Immature natural killer cell (primary cell): Measurements from ENCODE around the gene SELL. TPM values are rescaled to one million over a fixed set of nuclear protein-coding genes. Genes with fewer than 3 reads are reported as not detected.
"Not testable (repeated sequence)": the region's sequence is repeated elsewhere in the genome, so short reads cannot be mapped to it uniquely, and the experiment has no call there.

Experiments used
- DNase-seq, 3 donors: peaks; one replicate each; pipeline ENCODE4 v3.0.0; 2022; ENCODE audit warnings: mixed read lengths in 1 of 3
- H3K27ac Mint-ChIP-seq, 6 donors: one replicate each; pipeline ENCODE4 v1.8.0; 2020; ENCODE audit warnings: mixed read lengths in 6 of 6, mild to moderate bottlenecking in 5 of 6, inconsistent platforms in 4 of 6, moderate library complexity in 3 of 6
- H3K27me3 Mint-ChIP-seq, 3 donors: one replicate each; pipeline ENCODE4 v1.8.0; 2020 to 2021; ENCODE audit warnings: low read depth in 3 of 3, mild to moderate bottlenecking in 3 of 3, mixed read lengths in 3 of 3, moderate library complexity in 3 of 3, inconsistent platforms in 1 of 3
- H3K36me3 Mint-ChIP-seq, 3 donors: one replicate each; pipeline ENCODE4 v1.8.0; 2020; ENCODE audit warnings: mixed read lengths in 3 of 3, inconsistent platforms in 2 of 3, mild to moderate bottlenecking in 2 of 3
- H3K4me1 Mint-ChIP-seq, 2 donors: one replicate each; pipeline ENCODE4 v1.8.0; 2020; ENCODE audit warnings: inconsistent platforms in 2 of 2, mild to moderate bottlenecking in 2 of 2, mixed read lengths in 2 of 2, moderate library complexity in 1 of 2
- H3K4me3 Mint-ChIP-seq, 5 donors: one replicate each; pipeline ENCODE4 v1.8.0; 2020; ENCODE audit warnings: mild to moderate bottlenecking in 5 of 5, mixed read lengths in 5 of 5, inconsistent platforms in 3 of 5, moderate library complexity in 3 of 5
- H3K9me3 Mint-ChIP-seq, 6 donors: one replicate each; pipeline ENCODE4 v1.8.0; 2020; ENCODE audit warnings: mild to moderate bottlenecking in 6 of 6, mixed read lengths in 6 of 6, inconsistent platforms in 4 of 6, moderate library complexity in 3 of 6
- polyA plus RNA-seq, 3 donors: library from polyadenylated mRNA; unstranded; fragments of 300-500 nt; fragmentation: Illumina TruSeq; gene quantifications; one replicate each; pipeline ENCODE4 v1.2.3, GENCODE V29; 2021

The SELL gene
- polyA plus RNA-seq, 3 donors from 2014 or later: 1,217 to 1,884 (median 1,329) TPM

DNA sequence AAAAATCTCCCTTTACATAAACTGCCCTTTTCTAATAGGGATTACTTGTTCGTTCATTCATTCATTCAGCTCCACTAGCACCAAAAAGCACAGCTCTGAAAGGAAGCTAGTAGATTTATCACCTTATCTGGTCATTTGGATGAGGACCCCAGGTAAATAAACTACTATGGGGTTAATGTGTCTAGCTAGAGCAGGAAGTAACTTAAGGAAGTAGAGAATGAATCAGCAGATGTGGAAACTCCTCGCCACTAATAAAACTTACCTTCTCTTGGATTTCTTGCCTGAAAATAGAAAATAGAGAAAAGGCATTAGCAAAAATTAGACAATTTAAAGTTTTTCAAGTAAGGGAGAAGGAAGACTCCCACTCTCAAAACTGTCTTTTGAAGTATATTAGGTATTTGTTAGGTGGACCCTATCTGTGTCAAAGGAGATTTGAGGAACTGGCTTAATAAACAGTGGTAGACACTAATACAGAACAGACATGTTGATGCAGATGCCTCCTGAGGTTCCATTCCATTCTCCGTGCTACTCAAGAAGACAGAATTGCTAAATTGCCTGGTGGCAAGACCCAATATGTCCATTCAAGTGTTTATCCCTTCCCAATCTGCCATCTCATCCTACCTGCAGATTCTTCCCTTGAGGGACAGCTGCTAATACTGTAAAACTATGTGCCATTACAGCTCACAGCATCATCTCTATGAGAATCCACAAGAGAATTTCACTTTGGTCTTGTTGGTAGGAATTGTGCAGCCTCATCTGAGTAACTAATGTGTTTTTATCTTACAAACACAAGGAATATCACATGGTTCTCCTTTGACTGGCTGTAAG lies 14.9 kb downstream of the SELL start:
- Mint-ChIP-seq H3K36me3 (peaks cover 7 to 48% (median 11%) of the 10 kb centered on the region in 3 donors), H3K4me3 (peak overlapping the region; percentile 28 to 65 (median 57)), H3K4me1 (peaks cover 14 to 86% of the 10 kb centered on the region in 2 donors), H3K27me3 (peaks cover under 1 to 4% (median 2%) of the 10 kb centered on the region in 3 donors), H3K9me3 (no peaks in the 10 kb centered on the region), H3K27ac (peak overlapping the region; percentile 53 to 88 (median 70))
- DNase-seq: no peak

DNA sequence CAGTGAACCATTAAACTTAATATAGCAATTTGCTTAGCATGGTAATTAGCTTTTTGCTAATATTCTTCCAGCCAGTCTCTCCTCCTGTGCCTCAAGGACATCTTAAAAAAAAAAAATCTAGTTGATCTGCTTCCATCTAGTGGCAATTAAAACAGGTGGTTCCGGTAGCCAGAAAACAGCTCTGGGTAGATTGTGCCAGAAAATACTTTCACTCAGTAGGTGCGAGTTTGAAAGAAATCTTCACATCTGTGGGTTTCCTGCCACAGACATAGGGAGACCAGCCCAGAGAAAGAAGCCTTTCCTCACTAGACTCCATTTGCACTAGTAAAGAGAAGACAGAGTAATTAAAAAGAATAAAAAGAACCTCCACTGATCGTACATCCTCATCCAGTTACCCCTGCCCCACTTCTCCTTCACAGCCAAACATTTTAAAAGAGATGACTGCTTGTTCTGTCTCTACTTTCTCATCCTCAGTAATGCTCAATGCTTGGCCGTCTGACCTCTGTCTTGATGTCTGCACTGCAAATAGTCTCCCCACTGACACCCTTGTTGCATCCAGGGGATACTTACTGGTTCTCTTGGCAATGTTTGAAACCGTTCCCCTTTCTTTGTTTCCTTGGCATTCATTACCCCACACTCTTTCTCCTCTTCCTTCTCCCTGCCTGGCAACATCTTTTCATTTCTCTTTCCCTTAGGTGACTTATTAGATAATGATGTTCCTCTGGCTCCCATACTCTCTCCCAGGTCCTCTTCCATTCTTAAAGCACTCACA lies 16.9 kb downstream of the SELL start:
- peaks cover 2 to 5% (median 4%) of the 10 kb centered on the region in 3 donors for H3K27me3 Mint-ChIP-seq
- H3K4me3 Mint-ChIP-seq: peak overlapping the region; percentile 61 to 76 (median 73)
- H3K27ac Mint-ChIP-seq: peak overlapping the region; percentile 69 to 94 (median 91)
- H3K36me3 Mint-ChIP-seq: peaks cover 4 to 48% (median 14%) of the 10 kb centered on the region in 3 donors
- DNase-seq: peak; percentile 76 to 84 (median 82)
- H3K4me1 Mint-ChIP-seq: peaks cover 0 to 87% of the 10 kb centered on the region in 2 donors
- H3K9me3 Mint-ChIP-seq: no peaks in the 10 kb centered on the region

DNA sequence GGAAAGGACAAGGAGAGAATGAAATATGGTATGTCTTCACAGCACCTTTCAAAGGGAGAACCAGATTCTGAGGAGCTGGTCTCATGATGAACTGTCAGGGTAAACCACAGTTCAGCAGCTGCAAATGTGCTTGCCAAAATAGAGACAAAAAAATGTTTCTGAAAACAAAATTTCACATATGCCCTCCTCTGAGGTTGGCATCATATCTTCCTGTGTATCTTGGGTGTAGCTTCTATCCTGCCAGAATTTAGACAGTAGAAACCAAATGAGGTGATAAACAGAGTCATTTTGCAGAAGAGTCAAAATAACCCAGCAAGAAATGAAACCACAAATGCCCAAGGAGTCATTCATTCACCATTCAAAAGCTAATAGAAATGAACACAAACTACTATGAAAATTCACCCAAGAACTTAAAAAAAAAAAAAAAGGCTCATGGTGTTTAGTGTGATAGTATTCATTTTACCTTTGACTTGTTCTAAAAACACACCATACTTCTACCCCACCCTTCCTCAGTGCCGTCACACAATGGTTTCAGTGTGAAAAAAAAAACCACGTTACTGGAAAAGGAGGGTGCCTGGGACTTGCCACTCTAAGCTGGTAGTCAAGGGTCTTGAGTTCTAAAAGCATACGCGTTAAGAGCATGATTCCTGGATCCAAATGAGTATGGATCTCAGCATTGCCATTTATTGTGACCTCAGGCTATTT lies 18.5 kb downstream of the SELL start:
- peak overlapping the region; percentile 61 to 78 (median 74) for H3K4me3 Mint-ChIP-seq
- peak; percentile 72 to 80 (median 78) for DNase-seq
- peak overlapping the region; percentile 69 to 94 (median 91) for H3K27ac Mint-ChIP-seq
- peaks cover 0 to 35% (median 10%) of the 10 kb centered on the region in 3 donors for H3K36me3 Mint-ChIP-seq
- peaks cover 2 to 5% (median 4%) of the 10 kb centered on the region in 3 donors for H3K27me3 Mint-ChIP-seq
- peaks cover 0 to 78% of the 10 kb centered on the region in 2 donors for H3K4me1 Mint-ChIP-seq
- no peaks in the 10 kb centered on the region for H3K9me3 Mint-ChIP-seq

DNA sequence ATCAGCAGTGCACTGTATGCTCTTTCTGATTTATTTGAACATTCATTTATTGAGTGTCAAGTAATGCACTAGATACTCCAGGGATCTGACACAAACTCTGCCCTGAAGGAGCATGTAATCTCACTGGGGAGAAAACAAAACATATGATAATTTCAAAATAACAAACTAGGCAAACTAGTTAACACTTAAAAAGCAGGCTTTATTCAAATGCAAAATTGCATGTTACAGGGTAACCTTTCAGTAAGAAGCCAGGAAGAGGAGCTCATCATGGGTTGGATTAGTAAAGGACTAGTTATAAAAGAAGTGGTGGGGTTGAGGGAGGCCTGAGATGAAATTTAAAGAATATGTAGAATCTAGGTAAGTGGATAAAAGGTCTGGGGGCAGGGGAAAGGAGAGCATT lies 20.9 kb downstream of the SELL start:
- no peak for DNase-seq
- Mint-ChIP-seq H3K9me3 (no peaks in the 10 kb centered on the region), H3K4me3 (peak overlapping the region; percentile 8 to 66 (median 60)), H3K4me1 (peaks cover 0 to 63% of the 10 kb centered on the region in 2 donors), H3K36me3 (peaks cover 0 to 25% (median 10%) of the 10 kb centered on the region in 3 donors), H3K27me3 (peaks cover 2 to 5% (median 4%) of the 10 kb centered on the region in 3 donors), H3K27ac (peak overlapping the region; percentile 69 to 94 (median 89))

DNA sequence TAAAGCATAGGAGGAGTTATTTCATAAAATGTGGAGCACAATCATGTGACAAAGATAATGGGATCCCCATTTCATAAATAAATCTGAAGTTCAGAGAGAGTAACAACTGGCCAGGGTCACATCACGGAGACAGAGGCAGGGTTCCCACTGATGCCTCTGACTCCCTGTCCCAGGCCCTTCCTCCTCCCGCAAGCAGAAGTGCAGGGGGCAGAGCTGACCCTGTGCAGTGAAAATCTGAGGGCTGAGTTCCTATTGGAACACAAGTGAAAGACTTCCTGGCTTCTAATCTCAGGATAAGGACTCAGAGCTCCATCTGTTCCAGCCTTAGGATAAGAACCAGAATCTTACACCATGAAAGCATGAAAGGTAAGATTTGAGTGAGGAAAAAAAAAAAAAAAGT lies 22.0 kb downstream of the SELL start:
- H3K27me3 Mint-ChIP-seq: peaks cover 2 to 5% (median 4%) of the 10 kb centered on the region in 3 donors
- H3K4me1 Mint-ChIP-seq: peaks cover 0 to 52% of the 10 kb centered on the region in 2 donors
- peak overlapping the region in 1 of 5 donors; percentile 11 for H3K4me3 Mint-ChIP-seq
- no peak for DNase-seq
- peak overlapping the region in 5 of 6 donors; percentile 41 to 82 (median 68) for H3K27ac Mint-ChIP-seq
- H3K9me3 Mint-ChIP-seq: no peaks in the 10 kb centered on the region
- peaks cover 0 to 17% (median 5%) of the 10 kb centered on the region in 3 donors for H3K36me3 Mint-ChIP-seq

DNA sequence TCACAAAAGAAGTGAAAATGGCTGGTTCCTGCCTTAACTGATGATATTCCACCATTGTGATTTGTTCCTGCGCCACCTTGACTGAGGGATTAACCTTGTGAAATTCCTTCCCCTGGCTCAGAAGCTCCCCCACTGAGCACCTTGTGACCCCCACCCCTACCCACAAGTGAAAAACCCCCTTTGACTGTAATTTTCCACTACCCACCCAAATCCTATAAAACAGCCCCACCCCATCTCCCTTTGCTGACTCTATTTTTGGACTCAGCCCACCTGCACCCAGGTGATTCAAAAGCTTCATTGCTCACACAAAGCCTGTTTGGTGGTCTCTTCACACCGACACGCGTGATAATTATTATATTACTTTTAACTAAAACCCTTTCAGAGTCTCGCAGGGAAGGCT lies 23.0 kb downstream of the SELL start:
- peaks cover 0 to 15% (median 5%) of the 10 kb centered on the region in 3 donors for H3K36me3 Mint-ChIP-seq
- H3K4me1 Mint-ChIP-seq: peaks cover 0 to 42% of the 10 kb centered on the region in 2 donors
- not testable (repeated sequence) for DNase-seq, H3K9me3 Mint-ChIP-seq, H3K4me3 Mint-ChIP-seq, H3K27me3 Mint-ChIP-seq
- H3K27ac Mint-ChIP-seq: peak overlapping the region in 3 of 6 donors; percentile 62 to 84 (median 75)

DNA sequence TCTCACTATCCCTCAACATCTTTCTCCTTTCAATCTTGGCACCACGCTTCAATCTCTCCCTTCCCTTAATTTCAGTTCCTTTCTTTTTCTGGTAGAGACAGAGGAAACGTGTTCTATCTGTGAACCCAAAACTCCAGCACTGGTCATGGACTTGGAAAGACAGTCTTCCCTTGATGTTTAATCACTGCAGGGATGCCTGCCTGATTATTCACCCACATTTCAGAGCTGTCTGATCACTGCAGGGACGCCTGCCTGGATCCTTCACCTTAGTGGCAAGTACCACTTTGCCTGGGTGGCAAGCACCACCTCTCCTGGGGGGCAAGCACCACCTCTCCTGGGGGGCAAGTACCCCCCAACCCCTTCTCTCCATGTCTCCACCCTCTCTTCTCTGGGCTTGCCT lies 27.8 kb downstream of the SELL start:
- no peaks in the 10 kb centered on the region for H3K36me3 Mint-ChIP-seq
- H3K9me3 Mint-ChIP-seq: no peaks in the 10 kb centered on the region
- peaks cover 0 to 2% (median 0%) of the 10 kb centered on the region in 3 donors for H3K27me3 Mint-ChIP-seq
- peaks cover 27 to 38% of the 10 kb centered on the region in 2 donors for H3K4me1 Mint-ChIP-seq
- peak overlapping the region in 1 of 6 donors; percentile 8 for H3K27ac Mint-ChIP-seq
- H3K4me3 Mint-ChIP-seq: no peak overlapping the region
- DNase-seq: no peak

DNA sequence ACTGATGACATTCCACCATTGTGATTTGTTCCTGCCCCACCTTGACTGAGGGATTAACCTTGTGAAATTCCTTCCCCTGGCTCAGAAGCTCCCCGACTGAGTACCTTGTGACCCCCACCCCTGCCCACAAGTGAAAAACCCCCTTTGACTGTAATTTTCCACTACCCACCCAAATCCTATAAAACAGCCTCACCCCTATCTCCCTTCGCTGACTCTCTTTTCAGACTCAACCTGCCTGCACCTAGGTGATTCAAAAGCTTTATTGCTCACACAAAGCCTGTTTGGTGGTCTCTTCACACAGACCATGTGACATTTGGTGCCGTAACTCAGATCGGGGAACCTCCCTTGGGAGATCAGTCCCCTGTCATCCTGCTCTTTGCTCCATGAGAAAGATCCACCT lies 28.3 kb downstream of the SELL start:
- H3K27me3 Mint-ChIP-seq, H3K36me3 Mint-ChIP-seq, H3K4me3 Mint-ChIP-seq, H3K9me3 Mint-ChIP-seq, DNase-seq: not testable (repeated sequence)
- Mint-ChIP-seq H3K27ac (peak overlapping the region in 1 of 6 donors; percentile 8), H3K4me1 (peaks cover 26 to 38% of the 10 kb centered on the region in 2 donors)

DNA sequence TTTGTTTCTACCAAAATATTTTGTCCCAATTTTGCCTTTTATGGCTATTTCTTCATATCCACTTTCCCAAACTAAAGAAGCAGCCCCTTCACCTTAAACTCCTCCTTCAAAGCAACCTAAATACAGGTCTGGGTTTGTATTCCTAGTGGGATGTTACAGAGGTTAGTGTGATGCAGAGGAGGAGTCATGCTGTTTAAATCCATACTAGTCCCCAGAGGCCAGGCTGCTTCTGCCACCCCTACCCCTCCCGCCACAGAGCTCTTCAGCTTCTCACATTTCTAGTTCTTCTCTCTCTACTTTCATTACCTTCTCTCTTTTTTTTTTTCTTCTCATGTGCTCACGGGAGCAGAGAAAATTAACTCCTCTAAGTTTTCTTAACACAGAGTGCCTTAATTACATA lies 29.3 kb downstream of the SELL start:
- H3K9me3 Mint-ChIP-seq: no peaks in the 10 kb centered on the region
- DNase-seq: no peak
- peaks cover 0 to 2% (median 0%) of the 10 kb centered on the region in 3 donors for H3K27me3 Mint-ChIP-seq
- H3K4me1 Mint-ChIP-seq: peaks cover 26 to 38% of the 10 kb centered on the region in 2 donors
- H3K27ac Mint-ChIP-seq: peak overlapping the region in 2 of 6 donors; percentile 24 to 47
- H3K4me3 Mint-ChIP-seq: peak overlapping the region in 1 of 5 donors; percentile 31
- no peaks in the 10 kb centered on the region for H3K36me3 Mint-ChIP-seq

DNA sequence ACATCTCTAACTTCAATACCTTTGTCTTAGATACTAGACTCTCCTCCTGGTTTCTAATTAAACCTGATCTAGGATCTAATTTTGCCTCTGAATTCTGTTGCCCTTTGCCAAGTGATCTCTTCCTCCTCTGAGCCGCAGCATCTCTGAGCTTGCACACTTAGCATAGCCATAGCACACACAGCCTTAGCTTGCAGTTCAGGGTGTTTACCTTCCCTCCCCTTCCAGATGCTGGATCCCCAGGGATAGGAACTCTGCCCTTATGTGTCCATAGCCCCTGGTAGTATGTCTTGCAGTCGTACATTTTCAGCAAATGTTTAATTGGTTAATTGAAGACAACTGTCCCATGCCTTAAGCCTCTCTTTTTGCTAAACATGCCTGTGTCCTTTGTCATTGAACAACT lies 30.3 kb downstream of the SELL start:
- H3K4me3 Mint-ChIP-seq: peak overlapping the region; percentile 28 to 72 (median 58)
- no peak for DNase-seq
- H3K36me3 Mint-ChIP-seq: no peaks in the 10 kb centered on the region
- peaks cover 0 to 2% (median 0%) of the 10 kb centered on the region in 3 donors for H3K27me3 Mint-ChIP-seq
- H3K4me1 Mint-ChIP-seq: peaks cover 35 to 48% of the 10 kb centered on the region in 2 donors
- H3K9me3 Mint-ChIP-seq: no peaks in the 10 kb centered on the region
- peak overlapping the region; percentile 30 to 77 (median 54) for H3K27ac Mint-ChIP-seq

DNA sequence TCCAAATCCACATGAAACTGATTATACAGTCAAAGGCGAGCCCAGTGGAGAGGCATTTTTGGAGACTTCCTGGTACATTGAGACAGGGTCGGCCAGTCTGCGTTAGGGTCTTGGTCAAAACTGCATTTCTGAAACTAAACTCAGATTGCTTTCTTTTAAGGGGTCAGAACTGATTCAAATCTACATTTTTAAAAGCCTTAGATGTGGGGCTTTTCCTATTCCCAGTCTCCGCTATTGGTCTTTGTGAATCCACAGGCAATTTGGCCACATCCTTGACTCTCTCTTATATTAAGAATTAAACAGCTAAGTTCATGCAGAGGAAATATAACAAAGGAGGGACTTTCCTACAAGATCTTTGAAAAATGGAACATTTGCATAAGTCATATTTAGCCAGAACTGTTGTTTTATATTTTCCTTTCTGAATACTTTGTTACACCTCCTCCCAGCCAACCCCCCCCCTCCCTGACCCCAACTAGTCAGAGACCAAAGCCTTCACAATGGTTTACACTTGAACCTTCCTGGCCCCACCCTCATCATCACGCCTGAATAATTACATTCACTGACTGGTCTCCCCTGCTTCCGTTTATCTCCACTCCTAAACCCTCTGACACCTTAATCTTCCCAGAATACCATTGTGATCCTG lies 30.9 kb downstream of the SELL start:
- Mint-ChIP-seq H3K4me1 (peaks cover 42 to 54% of the 10 kb centered on the region in 2 donors), H3K36me3 (no peaks in the 10 kb centered on the region), H3K4me3 (peak overlapping the region; percentile 28 to 72 (median 58)), H3K9me3 (no peaks in the 10 kb centered on the region), H3K27ac (peak overlapping the region; percentile 39 to 77 (median 54)), H3K27me3 (peaks cover 0 to 2% (median 0%) of the 10 kb centered on the region in 3 donors)
- DNase-seq: no peak

DNA sequence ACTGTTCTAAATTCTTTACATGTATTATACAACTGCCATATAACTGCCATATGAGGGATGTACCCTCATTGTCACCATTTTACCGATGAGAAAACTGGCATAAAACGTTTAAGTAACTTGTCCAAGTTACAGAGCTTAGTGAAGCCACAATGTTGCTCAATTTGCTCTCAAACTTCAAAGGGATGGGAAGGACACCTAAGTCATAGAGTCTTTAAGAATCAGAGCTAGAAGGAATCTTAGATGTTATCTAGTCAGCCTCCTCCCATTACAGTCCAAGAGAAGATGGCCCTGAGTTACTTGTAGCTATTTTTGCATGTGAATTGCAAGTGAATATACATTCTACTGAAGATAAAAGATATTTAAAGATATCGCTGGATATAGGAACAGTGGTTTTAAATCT lies 31.7 kb downstream of the SELL start:
- Mint-ChIP-seq H3K9me3 (no peaks in the 10 kb centered on the region), H3K27ac (peak overlapping the region in 3 of 6 donors; percentile 14 to 58 (median 44)), H3K36me3 (no peaks in the 10 kb centered on the region), H3K4me1 (peaks cover 43 to 57% of the 10 kb centered on the region in 2 donors), H3K4me3 (no peak overlapping the region), H3K27me3 (peaks cover 0 to 2% (median 0%) of the 10 kb centered on the region in 3 donors)
- DNase-seq: no peak

DNA sequence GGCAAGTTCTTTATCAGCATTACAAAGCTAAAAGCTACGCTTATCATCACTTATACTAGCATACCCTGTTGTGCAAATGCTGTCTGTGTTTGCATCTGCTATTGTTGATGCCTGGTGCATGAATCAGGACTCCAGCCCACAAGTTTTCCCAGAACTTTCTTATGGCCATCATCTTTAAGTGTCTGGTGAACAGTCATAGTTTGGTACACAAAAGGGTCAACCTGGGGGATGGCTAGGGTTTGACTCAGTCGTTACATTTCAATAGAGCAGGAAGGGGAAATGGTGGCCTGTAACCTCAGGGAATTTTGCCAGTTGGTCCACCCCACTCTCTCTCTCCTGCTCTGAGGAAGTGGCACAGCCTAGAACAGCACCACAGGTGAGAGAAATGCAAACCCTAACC lies 35.4 kb downstream of the SELL start:
- DNase-seq: no peak
- H3K4me1 Mint-ChIP-seq: peaks cover 32 to 49% of the 10 kb centered on the region in 2 donors
- no peak overlapping the region for H3K4me3 Mint-ChIP-seq
- peaks cover 0 to 3% (median 0%) of the 10 kb centered on the region in 6 donors for H3K9me3 Mint-ChIP-seq
- peak overlapping the region in 1 of 6 donors; percentile 8 for H3K27ac Mint-ChIP-seq
- H3K36me3 Mint-ChIP-seq: peaks cover 0 to 4% (median 0%) of the 10 kb centered on the region in 3 donors
- no peaks in the 10 kb centered on the region for H3K27me3 Mint-ChIP-seq
